ENCODE data around the gene STYXL1.
A peak's percentile ranks its signal among the peaks of the same experiment; 100 is the strongest.

Gene STYXL1

GRCh38 chr7:76051840-76052239, 4.0 kb upstream of the STYXL1 start:
- Histone ChIP-seq H3K27me3 (ENCODE audit: insufficient read depth, low read depth) (no peaks in the 10 kb centered on the region), H4K20me1 (ENCODE audit: insufficient read depth) (peaks cover 11% of the 10 kb centered on the region; the same call in 1 of the 2 replicates), H3K4me1 (ENCODE audit: low read depth, poor library complexity, severe bottlenecking) (peaks cover 26% of the 10 kb centered on the region), H3K27ac (no peak overlapping the region), H3K4me3 (IDR thresholded peaks at IDR 0.05; ENCODE audit: insufficient read depth, low read depth, low read length) (no peak overlapping the region), H2AFZ (ENCODE audit: low read depth) (no peak overlapping the region), H3K36me3 (ENCODE audit: insufficient read depth) (peaks cover 13% of the 10 kb centered on the region; the same call in 1 of the 2 replicates), H3K9ac (no peak overlapping the region), H3K4me2 (no peak overlapping the region), H3K79me2 (ENCODE audit: insufficient read depth, low read depth) (peaks cover 90% of the 10 kb centered on the region)
- no peak for TF ChIP-seq CTCF (conservative IDR thresholded peaks at IDR 0.05; ENCODE audit: low read depth, low read length)

- Histone ChIP-seq H4K20me1 (ENCODE audit: insufficient read depth) (peaks cover 11% of the 10 kb centered on the region; the same call in 1 of the 2 replicates), H3K79me2 (ENCODE audit: insufficient read depth, low read depth) (peaks cover 98% of the 10 kb centered on the region), H3K36me3 (ENCODE audit: insufficient read depth) (peaks cover 13% of the 10 kb centered on the region; the same call in 1 of the 2 replicates), H3K4me2 (peak overlapping the region; percentile 3; the same call in 1 of the 2 replicates), H3K4me1 (ENCODE audit: low read depth, poor library complexity, severe bottlenecking) (peaks cover 26% of the 10 kb centered on the region), H3K9ac (no peak overlapping the region), H2AFZ (ENCODE audit: low read depth) (no peak overlapping the region), H3K27ac (no peak overlapping the region), H3K27me3 (ENCODE audit: insufficient read depth, low read depth) (no peaks in the 10 kb centered on the region), H3K4me3 (IDR thresholded peaks at IDR 0.05; ENCODE audit: insufficient read depth, low read depth, low read length) (no peak overlapping the region)
- no peak for TF ChIP-seq CTCF (conservative IDR thresholded peaks at IDR 0.05; ENCODE audit: low read depth, low read length)
These were observed 2.7 kb upstream of the STYXL1 start for GRCh38 chr7:76050545-76050944.

GRCh38 chr7:76049295-76049694, 1.5 kb upstream of the STYXL1 start:
- TF ChIP-seq CTCF (conservative IDR thresholded peaks at IDR 0.05; ENCODE audit: low read depth, low read length) = no peak
- H3K4me1 ChIP-seq (ENCODE audit: low read depth, poor library complexity, severe bottlenecking) = peaks cover 26% of the 10 kb centered on the region
- no peaks in the 10 kb centered on the region for H3K27me3 ChIP-seq (ENCODE audit: insufficient read depth, low read depth)
- peak overlapping the region; percentile 96; the same call in 1 of the 2 replicates for H3K9ac ChIP-seq
- no peak overlapping the region for H3K4me3 ChIP-seq (IDR thresholded peaks at IDR 0.05; ENCODE audit: insufficient read depth, low read depth, low read length)
- peaks cover under 1% of the 10 kb centered on the region; the same call in 1 of the 2 replicates for H3K36me3 ChIP-seq (ENCODE audit: insufficient read depth)
- peak overlapping the region; percentile 97 for H3K4me2 ChIP-seq
- no peak overlapping the region for H3K27ac ChIP-seq
- no peak overlapping the region for H2AFZ ChIP-seq (ENCODE audit: low read depth)
- peaks cover 95% of the 10 kb centered on the region for H3K79me2 ChIP-seq (ENCODE audit: insufficient read depth, low read depth)
- H4K20me1 ChIP-seq (ENCODE audit: insufficient read depth) = peaks cover 5% of the 10 kb centered on the region; the same call in 1 of the 2 replicates

GRCh38 chr7:76048668-76048988, 828 bp upstream of the STYXL1 start:
- Histone ChIP-seq H4K20me1 (ENCODE audit: insufficient read depth) (0 out of 2 replicates have a peak, but pooled peaks cover 5% of the 10 kb centered on the region), H3K36me3 (ENCODE audit: insufficient read depth) (no peaks in the 10 kb centered on the region; the same call in 1 of the 2 replicates), H3K79me2 (ENCODE audit: insufficient read depth, low read depth) (peaks cover 88% of the 10 kb centered on the region), H3K27me3 (ENCODE audit: insufficient read depth, low read depth) (no peaks in the 10 kb centered on the region), H3K9ac (peak overlapping the region; percentile 96), H3K4me1 (ENCODE audit: low read depth, poor library complexity, severe bottlenecking) (peaks cover 26% of the 10 kb centered on the region), H3K4me3 (IDR thresholded peaks at IDR 0.05; ENCODE audit: insufficient read depth, low read depth, low read length) (no peak overlapping the region), H2AFZ (ENCODE audit: low read depth) (peak overlapping the region; percentile 62; the same call in 1 of the 2 replicates), H3K4me2 (peak overlapping the region; percentile 97), H3K27ac (peak overlapping the region; percentile 85)
- no peak for TF ChIP-seq CTCF (conservative IDR thresholded peaks at IDR 0.05; ENCODE audit: low read depth, low read length)

All from KMS-11 (cell line).